ENCODE data around the gene RPL11.

Gene RPL11

DNA sequence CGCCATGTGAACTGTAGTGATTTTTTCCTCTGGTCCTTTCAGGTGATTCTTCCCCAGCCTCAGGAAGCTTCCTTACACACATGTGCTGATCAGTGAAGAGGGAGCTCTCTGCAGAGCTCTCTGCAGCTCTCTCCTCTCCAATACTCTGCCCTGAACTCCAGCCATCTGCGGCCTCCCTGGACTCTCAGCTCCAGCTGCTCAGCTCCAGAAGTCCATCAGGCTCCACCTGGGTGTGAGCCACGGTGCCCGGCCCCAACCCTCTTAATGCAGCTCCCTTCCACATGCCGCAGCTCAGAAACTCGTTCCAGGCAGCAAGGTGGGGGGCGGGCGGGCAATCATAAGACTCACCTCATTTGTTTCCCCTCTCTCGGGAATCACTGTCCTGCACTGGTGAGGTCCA lies 30.9 kb upstream of the RPL11 start:
- ChIA-PET CTCF (interaction anchor here (0.9 kb wide), 1 partner anchor 24 kb away, joined by 3 read pairs; no protein-coding TSS in a partner anchor), POLR2A (interaction anchor here (0.6 kb wide), 1 partner anchor 102 kb away, joined by 3 read pairs; no protein-coding TSS in a partner anchor)
- DNase-seq (ENCODE audit: extremely low spot score) = no peak
- no peak for TF ChIP-seq SP1 (IDR thresholded peaks at IDR 0.05)
- TF ChIP-seq ZNF384 (IDR thresholded peaks at IDR 0.05) = no peak

DNA sequence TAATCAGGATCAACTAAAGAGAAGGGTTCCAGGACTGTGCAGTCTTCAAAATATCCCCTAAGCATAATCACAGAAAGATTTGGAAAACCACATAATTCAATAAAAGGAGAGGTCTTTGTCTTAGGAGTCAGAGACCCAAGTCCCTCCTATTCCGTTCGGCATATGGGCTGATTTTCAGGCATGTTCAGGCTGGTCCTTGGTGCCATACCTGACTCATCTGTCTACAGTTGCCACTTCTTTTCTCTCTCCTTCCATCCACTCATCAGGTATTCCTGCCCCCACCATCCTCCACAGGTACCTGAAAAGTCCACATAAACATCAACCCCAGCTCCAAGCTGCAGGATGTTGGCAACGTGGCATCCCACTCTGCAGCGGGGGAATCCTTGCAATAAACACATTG lies 29.7 kb upstream of the RPL11 start:
- CTCF ChIA-PET = interaction anchor here (0.6 to 1.4 kb wide), 2 partner anchors 117 to 122 kb away, joined by 4 to 5 read pairs; no protein-coding TSS in a partner anchor
- TF ChIP-seq BHLHE40 (IDR thresholded peaks at IDR 0.05; ENCODE audit: borderline replicate concordance) = no peak
- TF ChIP-seq FOXA1 (IDR thresholded peaks at IDR 0.05) = no peak
- TF ChIP-seq TARDBP (IDR thresholded peaks at IDR 0.05) = no peak
- TF ChIP-seq FOXM1 (IDR thresholded peaks at IDR 0.05; ENCODE audit: borderline replicate concordance) = no peak
- TF ChIP-seq SUZ12 (IDR thresholded peaks at IDR 0.05) = no peak
- TF ChIP-seq FOXK2 (IDR thresholded peaks at IDR 0.05) = no peak
- no peak for TF ChIP-seq CTBP1 (IDR thresholded peaks at IDR 0.05; ENCODE audit: borderline replicate concordance)
- POLR2A ChIA-PET = no interaction called here
- DNase-seq (ENCODE audit: extremely low spot score) = no peak

DNA sequence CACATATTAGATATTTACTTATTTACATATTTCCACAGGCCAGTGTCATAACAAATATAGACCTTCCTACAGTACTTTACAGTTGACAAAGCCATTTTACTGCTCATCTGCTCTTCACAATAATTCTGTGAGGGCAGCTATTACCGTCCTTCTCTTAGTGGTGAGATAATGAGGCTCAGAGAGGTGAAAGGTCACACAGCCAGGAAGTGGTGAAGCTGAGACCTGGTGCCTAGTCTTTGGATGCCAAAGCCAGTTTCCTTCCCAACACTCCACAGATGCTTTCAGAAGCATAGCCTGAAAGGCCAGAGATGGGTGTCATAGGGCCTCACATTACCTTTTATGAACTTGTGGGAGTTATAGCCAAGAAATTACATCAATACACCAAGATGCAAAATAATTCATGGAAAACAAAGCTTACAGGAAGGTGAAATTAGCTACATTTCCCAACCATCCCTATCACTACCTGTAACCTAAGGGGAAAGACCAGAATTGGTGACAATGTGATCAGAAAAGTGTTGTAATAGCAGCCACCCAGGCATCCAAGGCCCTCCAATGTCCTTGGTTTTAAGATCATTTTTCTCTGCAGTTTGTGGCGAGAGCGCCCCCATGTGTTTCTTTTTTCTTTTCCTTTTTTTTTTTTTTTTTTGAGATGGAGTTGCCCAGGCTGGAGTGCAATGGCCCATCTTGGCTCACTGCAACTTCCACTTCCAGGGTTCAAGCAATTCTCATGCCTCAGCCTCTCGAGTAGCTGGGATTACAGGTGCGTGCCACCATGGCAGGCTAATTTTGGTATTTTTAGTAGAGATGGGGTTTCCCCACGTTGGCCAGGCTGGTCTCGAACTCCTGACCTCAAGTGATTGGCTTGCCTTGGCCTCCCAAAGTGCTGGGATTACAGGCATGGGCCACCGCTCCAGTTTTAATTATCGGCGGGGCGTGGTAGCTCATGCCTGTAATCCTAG lies 26.5 kb upstream of the RPL11 start:
- ChIA-PET POLR2A (no interaction called here), CTCF (interaction anchor here (0.7 to 1.3 kb wide), 6 partner anchors 9 to 113 kb away, joined by 3 to 5 read pairs (median 3); no protein-coding TSS in a partner anchor)
- peak; percentile 53 for DNase-seq (ENCODE audit: extremely low spot score)
- peak; percentile 98 for TF ChIP-seq ZNF384 (IDR thresholded peaks at IDR 0.05)
- no peak for TF ChIP-seq FOXK2 (IDR thresholded peaks at IDR 0.05)

DNA sequence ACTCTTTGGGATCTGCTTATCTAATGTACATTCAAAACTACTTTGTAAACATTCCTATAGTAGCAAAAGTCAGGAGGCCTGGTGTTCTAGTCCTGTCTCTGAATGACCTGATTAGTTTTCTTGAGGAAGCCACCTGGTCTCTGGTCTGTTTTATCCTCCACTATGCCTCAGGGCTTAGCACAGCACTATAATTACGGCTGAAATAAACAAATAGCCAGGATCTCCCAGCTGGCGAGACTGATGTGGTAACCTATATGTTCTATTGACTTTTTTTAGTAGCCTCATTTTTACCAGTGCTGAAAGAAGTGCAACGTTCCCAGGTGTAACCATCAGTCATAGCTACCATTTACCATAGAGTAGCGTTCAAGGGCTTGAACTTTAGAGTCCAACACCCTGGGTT lies 24.2 kb upstream of the RPL11 start:
- ChIA-PET CTCF (no interaction called here), POLR2A (no interaction called here)
- DNase-seq (ENCODE audit: extremely low spot score) = no peak
- TF ChIP-seq, protein P1, sequence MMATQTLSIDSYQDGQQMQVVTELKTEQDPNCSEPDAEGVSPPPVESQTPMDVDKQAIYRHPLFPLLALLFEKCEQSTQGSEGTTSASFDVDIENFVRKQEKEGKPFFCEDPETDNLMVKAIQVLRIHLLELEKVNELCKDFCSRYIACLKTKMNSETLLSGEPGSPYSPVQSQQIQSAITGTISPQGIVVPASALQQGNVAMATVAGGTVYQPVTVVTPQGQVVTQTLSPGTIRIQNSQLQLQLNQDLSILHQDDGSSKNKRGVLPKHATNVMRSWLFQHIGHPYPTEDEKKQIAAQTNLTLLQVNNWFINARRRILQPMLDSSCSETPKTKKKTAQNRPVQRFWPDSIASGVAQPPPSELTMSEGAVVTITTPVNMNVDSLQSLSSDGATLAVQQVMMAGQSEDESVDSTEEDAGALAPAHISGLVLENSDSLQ (IDR thresholded peaks at IDR 0.05) = no peak
- TF ChIP-seq ZNF384 (IDR thresholded peaks at IDR 0.05) (no peak), L3MBTL2 (conservative IDR thresholded peaks at IDR 0.05) (no peak), ARNT (IDR thresholded peaks at IDR 0.05) (no peak), FOXA1 (IDR thresholded peaks at IDR 0.05) (no peak), SUZ12 (IDR thresholded peaks at IDR 0.05) (no peak), FOXM1 (IDR thresholded peaks at IDR 0.05; ENCODE audit: borderline replicate concordance) (no peak), FOXK2 (IDR thresholded peaks at IDR 0.05) (no peak), SP1 (IDR thresholded peaks at IDR 0.05) (no peak), HDGF (IDR thresholded peaks at IDR 0.05; ENCODE audit: borderline replicate concordance) (no peak), NFRKB (IDR thresholded peaks at IDR 0.05) (no peak), TARDBP (IDR thresholded peaks at IDR 0.05) (no peak), BHLHE40 (IDR thresholded peaks at IDR 0.05; ENCODE audit: borderline replicate concordance) (no peak), ELF4 (IDR thresholded peaks at IDR 0.05) (no peak), CTBP1 (IDR thresholded peaks at IDR 0.05; ENCODE audit: borderline replicate concordance) (no peak), LEF1 (IDR thresholded peaks at IDR 0.05; ENCODE audit: borderline replicate concordance) (no peak)

DNA sequence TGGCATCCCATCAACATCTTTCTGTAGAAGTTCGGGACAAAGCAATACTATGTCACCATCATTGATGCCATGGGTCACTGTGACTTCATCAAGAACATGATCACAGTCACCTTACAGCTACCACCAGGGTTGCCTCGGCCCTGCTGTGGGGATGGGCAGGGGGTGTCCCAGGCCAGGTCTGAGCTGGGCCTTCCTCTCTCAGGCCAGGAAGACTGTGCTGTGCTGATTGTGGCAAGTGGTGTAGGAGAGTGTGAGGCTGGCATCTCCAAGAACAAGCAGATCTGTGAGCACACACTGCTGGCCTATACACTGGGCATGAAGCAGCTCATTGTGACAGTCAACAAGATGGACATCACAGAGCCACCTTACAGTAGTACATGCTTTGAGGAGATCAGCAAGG lies 20.9 kb upstream of the RPL11 start:
- CTCF ChIA-PET = interaction anchor here (1.0 kb wide), 1 partner anchor 13 kb away, joined by 3 read pairs; no protein-coding TSS in a partner anchor
- no peak for DNase-seq (ENCODE audit: extremely low spot score)
- POLR2A ChIA-PET = no interaction called here
- TF ChIP-seq BHLHE40 (IDR thresholded peaks at IDR 0.05; ENCODE audit: borderline replicate concordance) = no peak
- TF ChIP-seq FOXK2 (IDR thresholded peaks at IDR 0.05) = no peak
- no peak for TF ChIP-seq NFRKB (IDR thresholded peaks at IDR 0.05)
- TF ChIP-seq, protein P1 (IDR thresholded peaks at IDR 0.05) = no peak
- TF ChIP-seq ELF4 (IDR thresholded peaks at IDR 0.05) = no peak
- TF ChIP-seq CTBP1 (IDR thresholded peaks at IDR 0.05; ENCODE audit: borderline replicate concordance) = no peak
- no peak for TF ChIP-seq FOXM1 (IDR thresholded peaks at IDR 0.05; ENCODE audit: borderline replicate concordance)
- no peak for TF ChIP-seq HDGF (IDR thresholded peaks at IDR 0.05; ENCODE audit: borderline replicate concordance)
- no peak for TF ChIP-seq SUZ12 (IDR thresholded peaks at IDR 0.05)
- no peak for TF ChIP-seq TARDBP (IDR thresholded peaks at IDR 0.05)
- no peak for TF ChIP-seq ARNT (IDR thresholded peaks at IDR 0.05)
- TF ChIP-seq ZNF384 (IDR thresholded peaks at IDR 0.05) = no peak
- TF ChIP-seq LEF1 (IDR thresholded peaks at IDR 0.05; ENCODE audit: borderline replicate concordance) = no peak
- no peak for TF ChIP-seq FOXA1 (IDR thresholded peaks at IDR 0.05)
- TF ChIP-seq SP1 (IDR thresholded peaks at IDR 0.05) = no peak

DNA sequence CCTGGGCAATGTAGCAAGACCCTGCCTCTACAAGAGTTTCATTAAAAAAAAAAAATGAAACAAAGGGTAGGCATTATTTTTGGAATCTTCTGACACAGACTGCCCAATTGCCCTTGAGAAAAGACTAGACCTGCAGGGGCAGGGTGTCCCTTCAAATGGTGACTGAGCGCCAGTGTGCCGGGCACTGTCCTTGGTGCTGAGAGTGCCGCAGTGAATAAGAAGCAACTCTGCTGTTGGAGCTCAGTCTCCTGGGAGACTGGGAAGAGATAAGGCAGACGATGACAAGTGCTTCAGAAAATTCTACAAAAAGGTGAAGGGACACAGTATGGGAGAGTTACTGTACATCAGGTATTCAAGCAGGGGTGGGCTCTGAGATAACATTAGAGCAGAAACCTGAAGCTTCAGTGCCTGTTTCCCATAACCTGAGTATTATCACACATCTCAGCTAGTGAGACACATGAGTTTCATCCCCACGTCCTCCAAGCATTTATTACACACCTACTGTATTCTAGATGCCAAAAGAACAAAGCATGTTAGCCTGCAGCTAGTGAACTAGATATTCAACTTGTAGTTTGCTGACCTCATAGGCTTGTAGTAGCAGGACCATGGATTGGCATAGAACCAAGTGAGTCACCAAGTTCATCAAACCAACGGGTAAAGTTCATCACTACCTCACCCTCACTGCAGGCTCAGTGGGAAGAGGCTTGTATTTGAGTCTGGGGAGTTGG lies 18.4 kb upstream of the RPL11 start:
- POLR2A ChIA-PET = interaction anchor here (1.0 kb wide), 1 partner anchor 19 kb away, joined by 4 read pairs; the partner anchor contains the start of gene RPL11
- DNase-seq (ENCODE audit: extremely low spot score) = peak; percentile 36
- CTCF ChIA-PET = interaction anchor here (0.6 to 0.9 kb wide), 2 partner anchors 15 to 72 kb away, joined by 3 to 5 read pairs; no protein-coding TSS in a partner anchor
- no peak for TF ChIP-seq ZNF384 (IDR thresholded peaks at IDR 0.05)
- TF ChIP-seq CTBP1 (IDR thresholded peaks at IDR 0.05; ENCODE audit: borderline replicate concordance) = no peak
- TF ChIP-seq, protein P1 (IDR thresholded peaks at IDR 0.05) = no peak
- no peak for TF ChIP-seq FOXM1 (IDR thresholded peaks at IDR 0.05; ENCODE audit: borderline replicate concordance)
- TF ChIP-seq ELF4 (IDR thresholded peaks at IDR 0.05) = no peak
- no peak for TF ChIP-seq TARDBP (IDR thresholded peaks at IDR 0.05)
- no peak for TF ChIP-seq NFRKB (IDR thresholded peaks at IDR 0.05)
- TF ChIP-seq BHLHE40 (IDR thresholded peaks at IDR 0.05; ENCODE audit: borderline replicate concordance) = no peak
- no peak for TF ChIP-seq SUZ12 (IDR thresholded peaks at IDR 0.05)
- no peak for TF ChIP-seq FOXK2 (IDR thresholded peaks at IDR 0.05)
- TF ChIP-seq HDGF (IDR thresholded peaks at IDR 0.05; ENCODE audit: borderline replicate concordance) = no peak
- no peak for TF ChIP-seq LEF1 (IDR thresholded peaks at IDR 0.05; ENCODE audit: borderline replicate concordance)
- TF ChIP-seq L3MBTL2 (conservative IDR thresholded peaks at IDR 0.05) = no peak
- TF ChIP-seq ARNT (IDR thresholded peaks at IDR 0.05) = no peak
- no peak for TF ChIP-seq SP1 (IDR thresholded peaks at IDR 0.05)
- TF ChIP-seq FOXA1 (IDR thresholded peaks at IDR 0.05) = no peak
